Measurements from ENCODE around the gene PHGDH. TPM values are rescaled to one million over a fixed set of nuclear protein-coding genes. Genes with fewer than 3 reads are reported as not detected.

Gene PHGDH
- total and polyA plus RNA-seq, 9 of the 15 experiments (the other 6 are each of a cell fraction or from before 2014, with no cell fraction given): 6.7 to 84.2 (median 36.2) TPM

DNA sequence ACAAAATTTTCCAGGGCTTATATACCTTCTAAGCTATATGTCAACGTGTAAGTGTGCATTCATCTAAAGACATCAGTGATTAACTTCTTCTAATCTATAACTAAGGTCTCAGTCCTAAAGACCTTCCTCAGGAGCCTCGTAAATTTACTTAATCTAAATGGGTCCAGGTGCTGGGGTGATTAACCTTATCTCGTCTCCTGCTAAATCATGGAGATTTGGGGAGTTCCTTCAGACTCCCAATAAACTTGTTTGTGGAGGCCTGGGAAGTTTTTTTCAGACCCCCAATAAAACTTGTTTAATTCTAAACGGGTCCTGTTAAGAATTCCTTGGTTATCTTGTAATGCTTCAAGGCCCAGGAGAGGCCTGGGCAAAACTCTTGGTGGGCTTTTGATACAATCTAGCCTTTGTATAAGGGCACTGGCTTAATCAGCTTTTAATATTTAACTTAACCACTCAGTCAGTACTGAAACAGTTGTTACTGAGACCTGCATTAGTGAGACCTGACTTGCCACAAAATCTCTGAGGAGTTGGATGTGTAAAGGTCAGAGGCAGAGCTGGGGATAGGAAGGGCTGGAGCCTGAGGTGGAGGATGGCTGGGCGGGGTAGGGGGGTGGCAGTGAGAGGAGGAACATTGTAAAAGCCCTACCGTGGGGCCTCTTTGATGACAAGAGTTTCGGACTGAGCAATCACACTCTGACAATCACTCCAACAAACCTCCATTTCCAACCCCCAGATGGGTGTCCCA lies 63.2 kb downstream of the PHGDH start (continued):
- TF ChIP-seq, protein P1, sequence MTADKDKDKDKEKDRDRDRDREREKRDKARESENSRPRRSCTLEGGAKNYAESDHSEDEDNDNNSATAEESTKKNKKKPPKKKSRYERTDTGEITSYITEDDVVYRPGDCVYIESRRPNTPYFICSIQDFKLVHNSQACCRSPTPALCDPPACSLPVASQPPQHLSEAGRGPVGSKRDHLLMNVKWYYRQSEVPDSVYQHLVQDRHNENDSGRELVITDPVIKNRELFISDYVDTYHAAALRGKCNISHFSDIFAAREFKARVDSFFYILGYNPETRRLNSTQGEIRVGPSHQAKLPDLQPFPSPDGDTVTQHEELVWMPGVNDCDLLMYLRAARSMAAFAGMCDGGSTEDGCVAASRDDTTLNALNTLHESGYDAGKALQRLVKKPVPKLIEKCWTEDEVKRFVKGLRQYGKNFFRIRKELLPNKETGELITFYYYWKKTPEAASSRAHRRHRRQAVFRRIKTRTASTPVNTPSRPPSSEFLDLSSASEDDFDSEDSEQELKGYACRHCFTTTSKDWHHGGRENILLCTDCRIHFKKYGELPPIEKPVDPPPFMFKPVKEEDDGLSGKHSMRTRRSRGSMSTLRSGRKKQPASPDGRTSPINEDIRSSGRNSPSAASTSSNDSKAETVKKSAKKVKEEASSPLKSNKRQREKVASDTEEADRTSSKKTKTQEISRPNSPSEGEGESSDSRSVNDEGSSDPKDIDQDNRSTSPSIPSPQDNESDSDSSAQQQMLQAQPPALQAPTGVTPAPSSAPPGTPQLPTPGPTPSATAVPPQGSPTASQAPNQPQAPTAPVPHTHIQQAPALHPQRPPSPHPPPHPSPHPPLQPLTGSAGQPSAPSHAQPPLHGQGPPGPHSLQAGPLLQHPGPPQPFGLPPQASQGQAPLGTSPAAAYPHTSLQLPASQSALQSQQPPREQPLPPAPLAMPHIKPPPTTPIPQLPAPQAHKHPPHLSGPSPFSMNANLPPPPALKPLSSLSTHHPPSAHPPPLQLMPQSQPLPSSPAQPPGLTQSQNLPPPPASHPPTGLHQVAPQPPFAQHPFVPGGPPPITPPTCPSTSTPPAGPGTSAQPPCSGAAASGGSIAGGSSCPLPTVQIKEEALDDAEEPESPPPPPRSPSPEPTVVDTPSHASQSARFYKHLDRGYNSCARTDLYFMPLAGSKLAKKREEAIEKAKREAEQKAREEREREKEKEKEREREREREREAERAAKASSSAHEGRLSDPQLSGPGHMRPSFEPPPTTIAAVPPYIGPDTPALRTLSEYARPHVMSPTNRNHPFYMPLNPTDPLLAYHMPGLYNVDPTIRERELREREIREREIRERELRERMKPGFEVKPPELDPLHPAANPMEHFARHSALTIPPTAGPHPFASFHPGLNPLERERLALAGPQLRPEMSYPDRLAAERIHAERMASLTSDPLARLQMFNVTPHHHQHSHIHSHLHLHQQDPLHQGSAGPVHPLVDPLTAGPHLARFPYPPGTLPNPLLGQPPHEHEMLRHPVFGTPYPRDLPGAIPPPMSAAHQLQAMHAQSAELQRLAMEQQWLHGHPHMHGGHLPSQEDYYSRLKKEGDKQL (CRISPR knock-in tag; IDR thresholded peaks at IDR 0.05; ENCODE audit: borderline replicate concordance): no peak

DNA sequence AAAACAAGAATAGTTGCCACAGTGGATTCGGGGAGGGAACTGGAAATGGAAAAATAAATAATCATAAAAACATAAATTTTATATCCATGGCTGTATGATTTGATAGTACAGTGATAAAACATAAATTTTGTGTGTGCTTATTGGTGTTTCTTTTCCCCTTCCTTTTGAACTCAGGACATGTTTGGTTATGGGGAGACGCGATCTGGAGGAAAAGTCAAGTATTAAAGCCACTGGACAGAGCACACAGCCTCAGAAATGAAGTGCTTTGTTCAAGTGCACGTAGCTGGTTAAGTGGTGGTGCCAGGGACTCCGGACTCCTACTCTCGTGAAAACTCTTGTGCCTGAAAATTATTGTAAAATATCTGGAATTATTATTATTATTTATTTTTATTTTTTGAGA lies 66.6 kb downstream of the PHGDH start:
- Histone ChIP-seq H3K9ac (ENCODE audit: insufficient read depth in 1 of 2, low read depth in 2 of 2, low read length in 2 of 2) (no peak overlapping the region), H4K20me1 (replicated peaks; ENCODE audit: control insufficient read depth, insufficient read depth, low read length) (no peaks in the 10 kb centered on the region), H3K4me3 (no peak overlapping the region), H3K9me3 (replicated peaks; ENCODE audit: control insufficient read depth, insufficient read depth, low read depth, low read length) (no peaks in the 10 kb centered on the region), H3K4me1 (replicated peaks in 1 of 2; ENCODE audit: control insufficient read depth in 2 of 2, insufficient read depth in 2 of 2, low read length in 2 of 2) (0 out of 5 replicates have a peak, but pooled peaks cover 0 to 3% of the 10 kb centered on the region in 2 experiments), H3K79me2 (ENCODE audit: control insufficient read depth, insufficient read depth, low read length) (no peaks in the 10 kb centered on the region), H2AFZ (ENCODE audit: low read depth, low read length) (no peak overlapping the region), H3K27me3 (ENCODE audit: control insufficient read depth in 2 of 2, insufficient read depth in 2 of 2, low read length in 2 of 2) (peaks cover 11 to 34% of the 10 kb centered on the region in 2 experiments; a peak in 4 of 5 replicates), H3K27ac (ENCODE audit: extremely low read depth, low read depth, low read length) (no peak overlapping the region), H3K4me2 (ENCODE audit: insufficient read depth, low read length) (peak overlapping the region; percentile 13; the same call in 1 of the 2 replicates), H3K9me1 (ENCODE audit: control insufficient read depth, insufficient read depth, low read length) (no peaks in the 10 kb centered on the region), H3K36me3 (ENCODE audit: control insufficient read depth, insufficient read depth, low read length) (no peaks in the 10 kb centered on the region)
- in situ Hi-C loops (cut with MboI): no loop called here
- DNase-seq (ENCODE audit: extremely low read depth in 1 of 4, low spot score in 3 of 4) (no peak), FAIRE-seq (no peak), ATAC-seq (no peak)
- no TSS peak for BruUV-seq (replicated peaks)
- intact Hi-C loops (cut with micrococcal nuclease): loop anchor here (1.0 kb wide), 1 partner anchor 25 kb away; no protein-coding TSS in a partner anchor
- ChIA-PET CTCF (ENCODE audit: low intra/inter-chr PET ratio) (interaction anchor here (0.6 kb wide), 1 partner anchor 48 kb away, joined by 3 read pairs; no protein-coding TSS in a partner anchor), POLR2A (no interaction called here)
- 1% methylated on average over 6 of the region's 6 CpGs for WGBS (ENCODE audit: insufficient coverage, low coverage, missing lambda C conversion rate)
- no peak for TF ChIP-seq HNRNPH1 (optimal IDR thresholded peaks at IDR 0.05; ENCODE audit: low read depth, low read length)
- TF ChIP-seq, protein P2, sequence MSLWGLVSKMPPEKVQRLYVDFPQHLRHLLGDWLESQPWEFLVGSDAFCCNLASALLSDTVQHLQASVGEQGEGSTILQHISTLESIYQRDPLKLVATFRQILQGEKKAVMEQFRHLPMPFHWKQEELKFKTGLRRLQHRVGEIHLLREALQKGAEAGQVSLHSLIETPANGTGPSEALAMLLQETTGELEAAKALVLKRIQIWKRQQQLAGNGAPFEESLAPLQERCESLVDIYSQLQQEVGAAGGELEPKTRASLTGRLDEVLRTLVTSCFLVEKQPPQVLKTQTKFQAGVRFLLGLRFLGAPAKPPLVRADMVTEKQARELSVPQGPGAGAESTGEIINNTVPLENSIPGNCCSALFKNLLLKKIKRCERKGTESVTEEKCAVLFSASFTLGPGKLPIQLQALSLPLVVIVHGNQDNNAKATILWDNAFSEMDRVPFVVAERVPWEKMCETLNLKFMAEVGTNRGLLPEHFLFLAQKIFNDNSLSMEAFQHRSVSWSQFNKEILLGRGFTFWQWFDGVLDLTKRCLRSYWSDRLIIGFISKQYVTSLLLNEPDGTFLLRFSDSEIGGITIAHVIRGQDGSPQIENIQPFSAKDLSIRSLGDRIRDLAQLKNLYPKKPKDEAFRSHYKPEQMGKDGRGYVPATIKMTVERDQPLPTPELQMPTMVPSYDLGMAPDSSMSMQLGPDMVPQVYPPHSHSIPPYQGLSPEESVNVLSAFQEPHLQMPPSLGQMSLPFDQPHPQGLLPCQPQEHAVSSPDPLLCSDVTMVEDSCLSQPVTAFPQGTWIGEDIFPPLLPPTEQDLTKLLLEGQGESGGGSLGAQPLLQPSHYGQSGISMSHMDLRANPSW (CRISPR knock-in tag; IDR thresholded peaks at IDR 0.05): no peak
- TF ChIP-seq, protein P3, sequence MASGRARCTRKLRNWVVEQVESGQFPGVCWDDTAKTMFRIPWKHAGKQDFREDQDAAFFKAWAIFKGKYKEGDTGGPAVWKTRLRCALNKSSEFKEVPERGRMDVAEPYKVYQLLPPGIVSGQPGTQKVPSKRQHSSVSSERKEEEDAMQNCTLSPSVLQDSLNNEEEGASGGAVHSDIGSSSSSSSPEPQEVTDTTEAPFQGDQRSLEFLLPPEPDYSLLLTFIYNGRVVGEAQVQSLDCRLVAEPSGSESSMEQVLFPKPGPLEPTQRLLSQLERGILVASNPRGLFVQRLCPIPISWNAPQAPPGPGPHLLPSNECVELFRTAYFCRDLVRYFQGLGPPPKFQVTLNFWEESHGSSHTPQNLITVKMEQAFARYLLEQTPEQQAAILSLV (tag; IDR thresholded peaks at IDR 0.05): no peak
- TF ChIP-seq, protein P4, sequence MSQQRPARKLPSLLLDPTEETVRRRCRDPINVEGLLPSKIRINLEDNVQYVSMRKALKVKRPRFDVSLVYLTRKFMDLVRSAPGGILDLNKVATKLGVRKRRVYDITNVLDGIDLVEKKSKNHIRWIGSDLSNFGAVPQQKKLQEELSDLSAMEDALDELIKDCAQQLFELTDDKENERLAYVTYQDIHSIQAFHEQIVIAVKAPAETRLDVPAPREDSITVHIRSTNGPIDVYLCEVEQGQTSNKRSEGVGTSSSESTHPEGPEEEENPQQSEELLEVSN (IDR thresholded peaks at IDR 0.05; ENCODE audit: borderline replicate concordance in 1 of 2, extremely low read depth in 1 of 2, insufficient read depth in 1 of 2, insufficient read length in 1 of 2, low read depth in 1 of 2, low read length in 1 of 2, poor library complexity in 1 of 2, severe bottlenecking in 1 of 2): no peak
- no peak for TF ChIP-seq FOSL1 (tag; conservative IDR thresholded peaks at IDR 0.05)

All from K562 (cell line).